ENCODE data around the gene EPHA4.

Gene EPHA4

DNA sequence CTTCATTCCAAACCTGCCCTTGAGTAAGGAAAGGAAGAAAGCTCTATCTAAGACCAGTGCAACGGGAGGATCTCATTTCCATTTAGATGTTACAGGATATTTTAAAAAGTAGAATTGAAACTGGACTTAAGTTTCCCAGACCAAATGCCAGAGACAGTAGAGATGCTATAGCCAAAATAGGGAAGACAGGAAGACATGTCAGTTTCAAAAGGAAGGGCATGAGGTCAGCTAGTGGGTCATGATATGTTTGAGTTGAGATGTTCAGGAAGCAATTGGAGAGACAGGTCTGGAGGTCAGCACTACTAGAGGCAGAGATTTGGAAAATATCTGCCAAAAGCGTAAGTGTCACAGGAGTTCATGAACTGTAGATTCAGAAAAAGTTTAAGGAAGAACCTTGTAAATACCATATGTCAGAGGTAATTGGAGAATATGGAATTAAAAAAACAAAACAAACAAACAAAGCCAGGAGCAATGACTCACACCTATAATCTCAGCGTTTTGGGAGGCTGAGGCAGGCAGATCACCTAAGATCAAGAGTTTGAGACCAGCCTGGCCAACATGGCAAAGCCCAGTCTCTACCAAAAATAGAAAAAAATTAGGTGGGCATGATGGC lies 50.8 kb downstream of the EPHA4 start:
- Histone ChIP-seq H3K27me3 (no peaks in the 10 kb centered on the region), H3K9me3 (peaks cover 2% of the 10 kb centered on the region; the same call in 1 of the 2 replicates), H3K36me3 (no peaks in the 10 kb centered on the region), H3K4me3 (ENCODE audit: low read depth, low read length) (no peak overlapping the region), H3K4me1 (no peaks in the 10 kb centered on the region)
- no peak for DNase-seq
- TF ChIP-seq, protein P1, sequence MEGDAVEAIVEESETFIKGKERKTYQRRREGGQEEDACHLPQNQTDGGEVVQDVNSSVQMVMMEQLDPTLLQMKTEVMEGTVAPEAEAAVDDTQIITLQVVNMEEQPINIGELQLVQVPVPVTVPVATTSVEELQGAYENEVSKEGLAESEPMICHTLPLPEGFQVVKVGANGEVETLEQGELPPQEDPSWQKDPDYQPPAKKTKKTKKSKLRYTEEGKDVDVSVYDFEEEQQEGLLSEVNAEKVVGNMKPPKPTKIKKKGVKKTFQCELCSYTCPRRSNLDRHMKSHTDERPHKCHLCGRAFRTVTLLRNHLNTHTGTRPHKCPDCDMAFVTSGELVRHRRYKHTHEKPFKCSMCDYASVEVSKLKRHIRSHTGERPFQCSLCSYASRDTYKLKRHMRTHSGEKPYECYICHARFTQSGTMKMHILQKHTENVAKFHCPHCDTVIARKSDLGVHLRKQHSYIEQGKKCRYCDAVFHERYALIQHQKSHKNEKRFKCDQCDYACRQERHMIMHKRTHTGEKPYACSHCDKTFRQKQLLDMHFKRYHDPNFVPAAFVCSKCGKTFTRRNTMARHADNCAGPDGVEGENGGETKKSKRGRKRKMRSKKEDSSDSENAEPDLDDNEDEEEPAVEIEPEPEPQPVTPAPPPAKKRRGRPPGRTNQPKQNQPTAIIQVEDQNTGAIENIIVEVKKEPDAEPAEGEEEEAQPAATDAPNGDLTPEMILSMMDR (IDR thresholded peaks at IDR 0.05; ENCODE audit: low read depth, low read length): no peak

GRCh38 chr2:221518935-221519625 lies 53.0 kb downstream of the EPHA4 start:
- H3K9me3 ChIP-seq: peaks cover 2% of the 10 kb centered on the region; the same call in 1 of the 2 replicates
- H3K4me1 ChIP-seq: no peaks in the 10 kb centered on the region
- no peak for DNase-seq
- H3K36me3 ChIP-seq: no peaks in the 10 kb centered on the region
- TF ChIP-seq, protein P1 (IDR thresholded peaks at IDR 0.05; ENCODE audit: low read depth, low read length): no peak
- no peaks in the 10 kb centered on the region for H3K27me3 ChIP-seq
- no peak overlapping the region for H3K4me3 ChIP-seq (ENCODE audit: low read depth, low read length)

DNA sequence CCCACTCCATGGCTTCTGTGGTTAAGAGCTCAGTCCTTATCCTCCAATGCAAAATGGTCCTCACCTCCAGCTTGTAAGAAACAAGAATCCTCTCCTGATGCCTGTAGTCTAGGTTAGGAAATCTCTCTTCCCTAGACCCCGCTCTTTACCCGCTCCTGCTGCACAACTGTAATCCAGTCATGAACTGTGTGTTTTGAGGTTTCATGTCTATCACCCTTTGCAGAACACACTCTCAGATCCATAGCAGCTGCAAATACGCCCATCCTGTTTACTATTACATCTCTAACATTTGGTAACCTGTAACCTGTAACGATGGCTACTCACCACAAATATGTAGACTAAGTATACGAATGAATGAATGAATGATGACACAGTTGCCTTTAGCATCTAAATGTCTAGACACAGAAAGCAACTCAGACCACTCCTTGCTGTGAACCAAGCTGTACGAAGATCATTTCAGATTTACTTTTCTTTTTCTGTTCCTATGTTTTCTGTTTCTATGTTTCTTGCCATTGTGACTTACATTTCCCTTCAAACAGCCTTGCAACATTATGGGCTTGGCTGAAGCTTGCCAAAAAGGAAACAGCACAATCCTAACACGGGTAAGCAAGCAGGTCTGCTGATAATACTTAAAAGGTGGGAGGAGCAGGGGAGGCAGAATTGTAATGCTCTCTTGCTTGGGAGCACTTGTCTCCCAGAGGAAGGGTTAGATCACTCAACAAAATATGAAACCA lies 53.7 kb downstream of the EPHA4 start:
- TF ChIP-seq, protein P1 (IDR thresholded peaks at IDR 0.05; ENCODE audit: low read depth, low read length): no peak
- no peaks in the 10 kb centered on the region for H3K36me3 ChIP-seq
- no peak for DNase-seq
- H3K27me3 ChIP-seq: no peaks in the 10 kb centered on the region
- H3K4me1 ChIP-seq: no peaks in the 10 kb centered on the region
- H3K4me3 ChIP-seq (ENCODE audit: low read depth, low read length): no peak overlapping the region
- H3K9me3 ChIP-seq: peaks cover 2% of the 10 kb centered on the region; the same call in 1 of the 2 replicates

DNA sequence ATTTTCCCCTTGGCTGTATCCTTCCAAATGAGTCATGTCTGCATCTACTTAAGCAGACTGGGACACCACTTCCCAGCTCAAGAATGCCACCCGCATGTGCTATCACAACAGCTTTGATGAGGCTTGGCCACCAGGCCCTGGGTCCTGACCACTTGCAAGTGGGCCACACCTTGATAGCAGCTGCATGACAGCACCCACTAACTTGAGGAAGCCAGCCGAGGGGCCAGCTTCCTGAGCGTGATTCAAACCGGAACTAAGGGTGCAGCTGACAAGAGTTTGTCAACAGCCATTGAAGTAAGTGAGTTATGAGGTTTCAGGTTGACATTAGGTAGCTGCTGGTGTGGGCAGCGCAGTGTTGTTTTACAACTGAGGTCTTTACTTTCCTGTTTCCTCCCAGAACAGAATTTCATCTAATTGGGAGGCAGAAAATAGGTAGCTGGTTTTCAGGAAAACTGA lies 54.4 kb downstream of the EPHA4 start:
- H3K4me3 ChIP-seq (ENCODE audit: low read depth, low read length): no peak overlapping the region
- no peaks in the 10 kb centered on the region for H3K4me1 ChIP-seq
- DNase-seq: no peak
- no peaks in the 10 kb centered on the region for H3K36me3 ChIP-seq
- H3K27me3 ChIP-seq: no peaks in the 10 kb centered on the region
- H3K9me3 ChIP-seq: peaks cover 2% of the 10 kb centered on the region; the same call in 1 of the 2 replicates
- TF ChIP-seq, protein P1 (IDR thresholded peaks at IDR 0.05; ENCODE audit: low read depth, low read length): no peak

- Histone ChIP-seq H3K4me3 (ENCODE audit: low read depth, low read length) (no peak overlapping the region), H3K4me1 (no peaks in the 10 kb centered on the region), H3K9me3 (peaks cover 2% of the 10 kb centered on the region; the same call in 1 of the 2 replicates), H3K27me3 (no peaks in the 10 kb centered on the region), H3K36me3 (no peaks in the 10 kb centered on the region)
- TF ChIP-seq, protein P1 (IDR thresholded peaks at IDR 0.05; ENCODE audit: low read depth, low read length): no peak
- no peak for DNase-seq
Measured at GRCh38 chr2:221517146-221517695, 54.9 kb downstream of the EPHA4 start.
